Measurements from ENCODE around the gene SLC28A3.

Gene SLC28A3

DNA sequence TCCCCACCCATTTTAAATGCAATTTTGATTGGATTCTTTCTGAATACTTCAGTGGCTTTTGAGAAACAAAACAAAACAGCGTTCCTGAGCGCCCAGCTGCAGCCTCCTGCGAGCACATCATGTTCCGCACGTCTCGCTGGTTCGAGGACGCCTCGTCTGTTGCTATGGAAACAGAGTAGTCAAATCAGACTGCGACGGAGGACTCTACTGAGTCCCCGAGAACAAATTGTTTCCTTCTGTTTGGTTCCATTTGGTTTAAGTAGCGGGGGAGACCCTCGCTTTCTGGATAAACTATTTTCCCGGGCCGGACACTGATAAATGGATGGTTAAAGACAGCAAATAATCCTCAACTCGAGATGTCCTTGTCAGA is 69.0 kb downstream of the SLC28A3 start:
- H3K4me3 ChIP-seq (ENCODE audit: low read depth, low read length): no peak overlapping the region
- TF ChIP-seq, protein P1, sequence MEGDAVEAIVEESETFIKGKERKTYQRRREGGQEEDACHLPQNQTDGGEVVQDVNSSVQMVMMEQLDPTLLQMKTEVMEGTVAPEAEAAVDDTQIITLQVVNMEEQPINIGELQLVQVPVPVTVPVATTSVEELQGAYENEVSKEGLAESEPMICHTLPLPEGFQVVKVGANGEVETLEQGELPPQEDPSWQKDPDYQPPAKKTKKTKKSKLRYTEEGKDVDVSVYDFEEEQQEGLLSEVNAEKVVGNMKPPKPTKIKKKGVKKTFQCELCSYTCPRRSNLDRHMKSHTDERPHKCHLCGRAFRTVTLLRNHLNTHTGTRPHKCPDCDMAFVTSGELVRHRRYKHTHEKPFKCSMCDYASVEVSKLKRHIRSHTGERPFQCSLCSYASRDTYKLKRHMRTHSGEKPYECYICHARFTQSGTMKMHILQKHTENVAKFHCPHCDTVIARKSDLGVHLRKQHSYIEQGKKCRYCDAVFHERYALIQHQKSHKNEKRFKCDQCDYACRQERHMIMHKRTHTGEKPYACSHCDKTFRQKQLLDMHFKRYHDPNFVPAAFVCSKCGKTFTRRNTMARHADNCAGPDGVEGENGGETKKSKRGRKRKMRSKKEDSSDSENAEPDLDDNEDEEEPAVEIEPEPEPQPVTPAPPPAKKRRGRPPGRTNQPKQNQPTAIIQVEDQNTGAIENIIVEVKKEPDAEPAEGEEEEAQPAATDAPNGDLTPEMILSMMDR (IDR thresholded peaks at IDR 0.05; ENCODE audit: borderline replicate concordance, insufficient read depth, low read depth, low read length): no peak

DNA sequence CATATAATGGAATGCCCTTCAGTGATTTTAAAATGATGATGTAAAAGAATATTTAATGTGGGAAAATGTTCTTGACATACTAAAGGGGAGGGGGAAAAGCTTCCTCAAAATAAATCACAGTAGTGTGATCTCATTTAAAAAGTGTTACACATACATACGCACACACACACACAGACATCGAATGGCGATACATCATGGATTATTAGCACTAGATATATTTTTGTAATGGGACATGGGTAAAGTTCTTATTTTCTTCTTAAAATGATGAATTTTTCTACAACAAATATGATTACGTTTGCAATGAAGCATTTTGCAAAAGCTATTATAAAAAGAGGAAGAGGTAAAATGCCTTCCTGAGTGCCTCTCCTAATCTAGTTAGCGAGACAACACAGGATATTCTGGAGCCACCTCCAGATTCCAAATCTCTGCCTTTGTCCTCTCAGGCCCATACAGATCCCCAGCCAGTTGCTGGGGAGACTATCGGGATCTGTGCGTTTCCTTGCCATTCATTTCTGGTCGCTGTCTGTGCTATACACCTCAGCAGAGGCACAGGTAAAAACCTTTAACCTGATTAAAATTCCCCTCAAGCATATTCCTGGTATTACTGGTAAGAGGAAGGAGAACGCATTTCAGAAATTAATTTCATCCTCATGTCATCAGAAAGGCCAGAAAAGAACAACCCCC is 69.6 kb downstream of the SLC28A3 start:
- H3K4me3 ChIP-seq (ENCODE audit: low read depth, low read length): no peak overlapping the region
- TF ChIP-seq, protein P1 (IDR thresholded peaks at IDR 0.05; ENCODE audit: borderline replicate concordance, insufficient read depth, low read depth, low read length): no peak

DNA sequence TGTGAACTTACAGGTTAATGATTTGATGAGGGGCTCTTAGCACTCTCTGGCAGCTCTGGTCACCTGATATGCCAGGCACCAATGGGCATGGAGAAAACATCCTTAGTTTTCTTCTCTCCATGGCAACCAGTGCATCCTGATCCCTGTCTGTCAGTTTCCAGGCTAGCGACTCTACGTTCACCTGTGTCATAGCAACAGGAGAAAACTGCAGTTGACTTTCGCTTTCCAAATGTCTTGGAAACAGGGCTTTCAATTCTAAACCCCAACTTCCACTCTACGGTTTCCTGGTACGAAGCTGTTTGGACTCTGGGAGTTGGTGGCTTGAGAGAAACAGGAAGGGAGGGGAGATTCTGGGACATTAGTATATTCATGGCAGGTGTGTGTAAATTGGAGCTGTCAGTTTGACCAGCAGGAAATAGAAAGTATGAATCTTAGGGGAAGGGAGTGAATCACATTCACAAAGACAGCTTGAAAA is 74.4 kb downstream of the SLC28A3 start:
- no peak overlapping the region for H3K4me3 ChIP-seq (ENCODE audit: low read depth, low read length)
- TF ChIP-seq, protein P1 (IDR thresholded peaks at IDR 0.05; ENCODE audit: borderline replicate concordance, insufficient read depth, low read depth, low read length): no peak

DNA sequence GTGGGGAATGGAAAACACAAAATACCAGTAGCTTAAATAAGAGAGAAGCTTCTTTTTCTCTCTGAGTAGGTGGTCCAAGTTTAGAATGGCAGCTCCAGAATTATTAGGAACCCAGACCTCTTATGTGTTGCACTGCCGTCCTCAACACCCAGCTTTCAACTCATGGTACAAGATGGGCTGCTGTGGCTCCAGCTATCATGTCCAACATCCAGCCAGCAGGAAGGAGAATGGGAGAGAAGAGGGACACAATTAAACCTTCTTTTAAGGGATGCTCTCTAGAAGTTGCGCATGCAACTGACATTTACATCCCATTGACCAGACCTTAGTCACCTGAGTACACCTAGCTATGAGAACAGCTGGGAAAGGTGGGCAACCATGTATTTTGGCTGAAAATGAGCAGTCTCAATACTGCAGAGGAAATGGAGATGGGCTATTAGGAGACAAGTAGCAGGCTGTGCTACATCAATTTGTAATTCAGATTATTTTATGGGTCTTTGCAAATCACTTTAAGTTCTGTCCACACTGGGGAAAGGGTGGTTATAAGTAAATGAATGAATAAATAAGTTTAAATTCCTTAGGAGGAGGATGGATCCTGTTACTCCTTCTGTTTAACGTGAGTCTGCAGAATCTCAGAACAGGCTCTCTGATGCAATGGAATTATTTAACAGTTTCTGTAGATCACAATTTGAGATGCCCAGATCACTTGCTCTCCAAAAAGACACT is 76.1 kb downstream of the SLC28A3 start:
- H3K4me3 ChIP-seq (ENCODE audit: low read depth, low read length): no peak overlapping the region
- TF ChIP-seq, protein P1 (IDR thresholded peaks at IDR 0.05; ENCODE audit: borderline replicate concordance, insufficient read depth, low read depth, low read length): no peak

DNA sequence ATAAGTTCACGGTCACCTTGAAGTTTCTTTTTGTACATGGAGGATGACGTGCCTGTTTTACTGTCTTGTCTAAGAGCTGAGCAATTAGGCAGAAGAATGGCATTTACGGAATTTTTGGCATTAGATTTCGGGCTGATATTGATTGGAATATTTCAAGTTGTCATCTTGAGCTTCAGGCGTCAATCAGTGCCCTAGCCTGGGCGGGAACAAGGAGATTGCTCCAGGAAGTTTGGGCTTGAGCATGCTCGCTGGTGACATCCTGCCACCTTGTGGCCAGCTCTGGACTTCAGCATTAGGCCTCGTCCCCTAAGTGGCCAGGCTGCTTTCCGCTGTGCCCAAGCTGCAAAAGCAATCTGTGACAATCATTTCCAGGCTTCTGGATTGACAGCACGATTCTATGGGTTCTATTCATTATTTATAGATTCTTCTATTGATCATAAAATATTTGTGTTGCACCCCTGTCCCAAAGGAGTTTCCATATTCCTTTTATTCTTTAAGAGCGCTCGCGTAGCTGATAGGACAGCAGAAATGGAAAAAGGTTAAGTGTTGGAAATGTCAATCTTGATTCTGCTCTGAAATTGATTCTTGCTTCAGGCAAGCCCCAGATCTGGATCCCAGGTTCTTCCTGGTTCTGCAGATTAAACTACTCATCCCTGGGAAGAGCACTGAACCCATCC is 79.3 kb downstream of the SLC28A3 start:
- H3K4me3 ChIP-seq (ENCODE audit: low read depth, low read length): no peak overlapping the region

DNA sequence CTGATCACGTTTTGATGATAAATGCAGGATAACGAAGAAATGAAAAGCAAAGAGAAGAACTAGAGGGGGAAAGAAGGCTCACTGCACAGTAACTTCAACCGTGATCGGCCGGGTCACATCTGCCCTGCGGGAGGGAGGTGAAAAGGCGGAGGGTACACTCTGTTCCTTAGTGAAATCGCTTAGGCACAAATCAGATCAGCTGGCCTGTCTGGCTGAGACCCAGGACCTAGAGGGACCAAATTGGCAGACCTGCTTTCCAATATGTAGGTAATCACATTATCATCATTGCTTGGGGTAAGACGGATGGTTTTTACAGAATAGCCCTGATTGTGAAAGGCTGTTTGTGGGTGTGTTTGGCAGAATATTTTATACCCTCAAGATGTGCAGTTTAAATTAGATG is 82.2 kb downstream of the SLC28A3 start:
- no peak overlapping the region for H3K4me3 ChIP-seq (ENCODE audit: low read depth, low read length)
- TF ChIP-seq, protein P1 (IDR thresholded peaks at IDR 0.05; ENCODE audit: borderline replicate concordance, insufficient read depth, low read depth, low read length): no peak

More for the DNA sequence above, 79.3 kb downstream of the SLC28A3 start:
- TF ChIP-seq, protein P1 (IDR thresholded peaks at IDR 0.05; ENCODE audit: borderline replicate concordance, insufficient read depth, low read depth, low read length): peak; percentile 88
